Endothelial cell of coronary artery (primary cell): ENCODE measurements around the gene REG1A. TPM values are rescaled to one million over a fixed set of nuclear protein-coding genes. Genes with fewer than 3 reads are reported as not detected.

ENCODE experiments used
- total RNA-seq: library from RNA; depleted of rRNA; stranded (reverse); fragments of >200 nt; gene quantifications from 2 replicates; pipeline ENCODE4 v1.2.3, GENCODE V29; 2014

REG1A gene, protein sequence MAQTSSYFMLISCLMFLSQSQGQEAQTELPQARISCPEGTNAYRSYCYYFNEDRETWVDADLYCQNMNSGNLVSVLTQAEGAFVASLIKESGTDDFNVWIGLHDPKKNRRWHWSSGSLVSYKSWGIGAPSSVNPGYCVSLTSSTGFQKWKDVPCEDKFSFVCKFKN
- not detected in 2 replicates for total RNA-seq

DNA sequence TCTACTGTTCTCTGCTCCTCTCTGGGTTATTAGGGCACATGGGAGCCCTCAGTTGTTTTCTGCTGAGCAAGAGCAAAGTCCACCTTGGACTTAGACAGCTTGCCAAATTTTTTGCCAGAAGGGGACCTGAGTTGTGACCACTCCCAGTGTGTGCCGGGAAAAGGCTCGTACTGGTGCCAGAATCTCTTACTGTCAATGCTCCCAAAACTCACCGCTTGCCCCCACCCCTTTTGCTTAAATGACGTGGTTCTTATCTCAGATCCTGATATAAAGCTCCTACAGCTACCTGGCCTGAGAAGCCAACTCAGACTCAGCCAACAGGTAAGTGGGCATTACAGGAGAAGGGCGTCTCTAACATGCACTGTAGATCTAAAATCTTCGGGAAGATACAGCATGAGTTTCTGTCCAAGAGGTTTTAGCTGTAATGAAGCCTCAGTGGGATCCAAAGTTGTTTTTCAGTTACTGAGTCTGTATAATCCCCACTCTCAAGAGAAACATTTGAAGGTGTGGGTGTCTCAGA is at the start of gene REG1A:
Gene REG1A, plus strand, starts transcription at position 295 of the 520 bp plus-strand sequence. CDS start 374 bp downstream, outside the sequence.

DNA sequence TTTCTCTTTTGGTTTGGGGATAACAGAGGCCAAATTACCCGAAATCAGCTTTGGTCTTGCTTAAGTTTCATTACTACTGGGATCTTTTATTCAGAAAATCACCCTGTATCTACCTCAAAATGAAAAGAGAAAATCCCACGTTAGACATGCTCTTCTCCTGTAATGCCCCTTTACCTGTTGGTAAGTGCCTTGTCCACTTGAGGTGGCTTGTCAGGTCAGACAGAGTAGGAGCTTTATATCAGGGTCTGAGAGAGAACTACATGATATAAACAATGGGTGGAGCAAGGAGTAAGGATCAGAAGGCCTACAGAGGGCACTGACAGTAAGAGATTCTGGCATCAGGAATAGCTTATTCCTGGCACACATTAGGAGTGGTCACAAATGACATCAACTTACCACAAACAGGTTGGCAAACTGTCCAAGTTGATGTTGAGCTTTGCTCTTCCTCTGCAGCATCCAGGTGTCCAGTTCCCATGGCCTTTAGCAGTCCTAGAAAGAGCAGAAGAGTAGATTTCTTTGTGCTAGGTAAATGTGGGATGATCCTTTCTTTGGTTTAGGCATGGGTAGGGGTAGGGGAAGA is 32.4 kb upstream of the REG1A start, which contains the start of gene REG1B:
Gene REG1B, minus strand, starts transcription at position 209 of the 580 bp plus-strand sequence. CDS start 381 bp downstream, outside the sequence.

DNA sequence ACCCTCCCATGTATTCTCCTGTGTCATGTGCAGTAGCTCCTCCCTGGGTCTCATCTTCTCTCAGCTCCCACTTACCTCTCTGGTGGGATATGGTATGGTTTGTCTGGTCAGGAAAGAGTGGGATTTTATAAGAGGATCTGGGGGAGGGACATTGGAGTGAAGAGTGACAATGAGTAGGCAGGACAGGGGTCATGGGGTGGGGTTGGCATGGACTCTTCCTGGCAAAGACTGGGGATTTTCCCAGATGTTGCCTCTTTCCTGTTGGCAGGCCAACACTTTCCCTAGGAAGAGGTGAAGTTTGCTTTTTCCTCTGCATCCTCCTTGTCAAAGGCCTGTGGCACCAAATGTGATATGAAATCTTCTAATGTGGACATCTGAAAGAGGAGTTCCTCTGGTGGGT is 39.4 kb downstream of the REG1A start, which contains the start of gene REG3A:
Gene REG3A, minus strand, starts transcription at position 101 of the 400 bp plus-strand sequence. CDS start 348 bp downstream, outside the sequence.

Other genes with a start within 250 kb of the REG1A start
- not detected in 2 replicates for gene REG3G, start 94.8 kb upstream of the REG1A start, total RNA-seq
- gene REG1B, start 32.5 kb upstream of the REG1A start, total RNA-seq: not detected in 2 replicates
- not detected in 2 replicates for gene REG3A, start 39.3 kb downstream of the REG1A start, total RNA-seq